Stimulated activated CD4-positive, alpha-beta T cell treated with anti-CD3 and anti-CD28 coated beads, Interleukin-15, amount 100 ng/mL, for 1 hour (primary cell): ENCODE measurements around the gene CDH26.

Experiments
- DNase-seq, 2 donors: peaks; one replicate each; pipeline ENCODE4 v3.0.0-alpha.2; 2020; ENCODE audit warnings: low read depth in 1 of 2, low spot score in 1 of 2

CDH26 gene

DNA sequence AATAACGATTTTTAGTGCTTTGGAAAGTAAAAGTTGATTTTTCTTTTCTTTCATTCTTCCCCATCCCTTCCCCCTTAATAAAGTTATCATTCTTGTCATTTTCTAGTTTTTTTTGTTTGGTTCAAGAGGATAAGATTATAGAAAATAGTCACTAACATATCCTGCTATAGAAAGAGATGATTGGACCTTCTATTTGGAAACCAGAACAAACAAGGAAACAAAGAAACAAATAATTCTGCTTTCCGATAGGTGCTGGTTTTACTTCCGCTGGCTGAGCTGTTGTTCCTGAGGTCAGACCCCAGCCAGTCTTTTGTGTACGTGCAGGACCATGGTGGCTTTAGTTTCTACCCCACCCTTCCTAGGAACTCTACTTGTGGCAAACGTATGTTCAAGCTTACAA lies at the start of gene CDH26:
CDH26 (plus strand) TSS at position 301 of the 400 bp plus-strand sequence. CDS start 304 bp downstream, outside the sequence.
- no peak for DNase-seq

GRCh38 chr20:59908855-59909254 lies 49.4 kb upstream of the CDH26 start:
- no peak for DNase-seq

GRCh38 chr20:59911041-59911440 lies 47.2 kb upstream of the CDH26 start:
- DNase-seq, result no peak

DNA sequence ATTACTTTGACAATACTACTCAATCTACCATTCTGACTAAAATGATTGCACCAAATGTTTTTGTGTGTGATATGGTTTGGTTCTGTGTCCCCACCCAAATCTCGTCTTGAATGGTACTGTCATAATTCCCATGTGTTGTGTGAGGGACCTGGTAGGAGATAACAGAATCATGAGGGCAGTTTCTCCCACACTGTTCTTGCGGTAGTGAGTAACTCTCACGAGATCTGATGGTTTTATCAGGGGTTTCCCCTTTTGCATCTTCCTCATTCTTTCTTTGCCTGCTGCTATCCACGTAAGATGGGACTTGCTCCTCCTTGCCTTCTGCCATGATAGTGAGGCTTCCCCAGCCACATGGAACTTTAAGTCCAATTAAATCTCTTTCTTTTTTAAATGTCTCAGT lies 45.6 kb upstream of the CDH26 start:
- no peak for DNase-seq

DNA sequence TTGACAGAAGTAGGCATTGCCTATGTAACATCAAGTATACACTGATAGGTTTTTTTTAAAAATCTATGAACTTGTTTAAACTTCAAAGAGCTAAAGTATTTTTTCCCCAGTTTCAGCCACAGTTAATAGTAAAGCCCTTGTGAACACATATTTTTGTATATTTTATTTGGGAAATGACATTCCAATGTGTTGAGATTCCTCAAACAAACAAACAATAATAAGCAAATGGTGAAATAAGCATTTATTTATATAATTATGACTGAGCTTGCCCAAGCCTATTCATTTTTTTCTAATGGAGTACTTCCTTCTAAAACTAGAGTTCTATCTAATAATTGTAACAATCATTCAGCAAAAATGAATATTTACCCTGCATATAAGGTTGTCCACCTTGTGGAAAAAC lies 37.3 kb upstream of the CDH26 start:
- DNase-seq, result no peak

DNA sequence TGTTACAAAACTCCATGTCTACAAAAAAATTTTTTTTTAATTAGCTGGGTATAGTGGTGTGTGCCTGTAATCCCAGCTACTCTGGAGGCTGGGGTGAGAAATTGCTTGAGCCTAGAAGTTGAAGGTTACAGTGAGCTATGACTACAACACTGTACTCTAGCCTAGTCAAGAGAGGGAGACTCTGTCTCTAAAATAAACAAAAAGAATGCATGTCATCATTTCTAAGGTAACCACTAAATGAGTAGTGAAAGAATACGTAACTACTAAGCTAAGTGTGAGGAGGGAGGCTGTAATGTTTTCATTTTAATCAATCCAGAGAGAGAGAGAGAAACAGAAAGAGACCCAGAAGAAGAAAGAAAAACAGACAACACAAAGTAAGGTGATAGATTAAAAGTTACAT lies 34.7 kb upstream of the CDH26 start:
- no peak for DNase-seq

GRCh38 chr20:59925359-59925758 lies 32.9 kb upstream of the CDH26 start:
- DNase-seq, result no peak

GRCh38 chr20:59925899-59926298 lies 32.3 kb upstream of the CDH26 start:
- no peak for DNase-seq

GRCh38 chr20:59931511-59932312 lies 26.5 kb upstream of the CDH26 start:
- no peak for DNase-seq

DNA sequence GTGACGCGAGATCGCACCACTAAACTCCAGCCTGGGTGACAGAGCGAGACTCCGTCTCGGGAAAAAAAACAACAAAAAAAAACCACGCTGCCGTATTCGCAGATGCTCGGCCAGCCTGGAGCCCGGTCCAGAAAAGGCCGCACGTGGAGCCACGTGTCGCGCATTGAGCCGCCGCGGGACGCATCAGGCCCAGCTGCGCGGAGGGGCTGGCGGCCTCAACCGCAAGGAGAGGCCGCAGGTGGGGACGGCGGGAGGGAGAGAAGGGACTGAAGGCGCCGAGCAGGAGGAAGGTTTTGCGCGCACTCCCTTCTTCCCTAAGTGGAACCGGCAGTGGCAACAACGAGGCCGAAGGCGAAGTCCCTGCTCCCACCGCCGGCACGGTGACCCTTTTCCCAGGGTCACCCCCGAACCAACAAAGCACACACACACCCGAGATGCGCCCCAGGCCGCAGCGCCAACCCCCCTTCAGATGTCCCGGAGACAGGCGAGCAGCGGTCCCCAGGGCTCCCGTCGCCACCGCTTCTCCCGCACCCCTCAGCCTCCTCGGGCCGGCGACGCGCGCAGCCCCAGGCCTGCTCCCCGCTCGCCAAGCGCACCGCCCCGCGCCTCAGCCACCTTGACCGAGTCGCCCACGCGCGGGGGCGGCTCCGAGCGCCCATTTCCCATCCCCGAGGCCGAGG lies 25.5 kb upstream of the CDH26 start:
- no peak for DNase-seq

DNA sequence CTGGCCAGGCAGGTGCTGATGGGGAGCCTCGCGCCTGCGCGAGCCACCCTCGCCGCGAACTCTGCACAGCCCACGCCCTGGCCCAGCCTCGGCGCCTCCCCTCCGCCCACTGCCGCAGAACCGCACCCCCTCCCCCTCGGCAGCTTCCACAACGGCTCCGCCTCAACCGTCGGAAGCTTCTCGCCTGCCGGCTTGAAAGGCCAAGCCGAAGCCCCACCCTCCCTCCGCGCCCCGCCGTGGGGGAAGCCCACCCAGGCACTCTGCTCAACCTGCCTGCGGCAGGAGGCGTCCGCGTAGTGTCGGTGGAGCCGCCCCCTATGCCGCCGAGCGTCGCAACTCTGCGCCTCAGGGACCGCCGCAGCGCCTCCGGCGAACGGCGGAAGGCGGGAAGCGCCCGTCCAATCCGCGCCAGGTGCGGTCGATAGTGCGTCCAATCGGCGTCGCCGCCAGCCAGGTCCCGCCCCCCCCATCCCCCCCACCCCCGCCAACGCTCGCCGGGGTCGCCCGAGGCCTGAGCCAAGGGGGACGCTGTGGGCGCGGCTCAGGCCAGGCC lies 24.9 kb upstream of the CDH26 start, which contains the start of gene SYCP2:
SYCP2 (minus strand) TSS at position 342 of the 553 bp plus-strand sequence. CDS start 11,224 bp downstream, outside the sequence.
- DNase-seq, result peak; percentile 25 to 52

GRCh38 chr20:59933849-59934585 lies 24.2 kb upstream of the CDH26 start:
- DNase-seq, result peak; percentile 59 to 79

GRCh38 chr20:59935457-59936185 lies 22.6 kb upstream of the CDH26 start:
- no peak for DNase-seq

- DNase-seq, result no peak
Measured at GRCh38 chr20:59936409-59936808, 21.8 kb upstream of the CDH26 start.

GRCh38 chr20:59937150-59937549 lies 21.1 kb upstream of the CDH26 start:
- DNase-seq, result no peak

GRCh38 chr20:59938221-59938620 lies 20.0 kb upstream of the CDH26 start:
- no peak for DNase-seq

DNA sequence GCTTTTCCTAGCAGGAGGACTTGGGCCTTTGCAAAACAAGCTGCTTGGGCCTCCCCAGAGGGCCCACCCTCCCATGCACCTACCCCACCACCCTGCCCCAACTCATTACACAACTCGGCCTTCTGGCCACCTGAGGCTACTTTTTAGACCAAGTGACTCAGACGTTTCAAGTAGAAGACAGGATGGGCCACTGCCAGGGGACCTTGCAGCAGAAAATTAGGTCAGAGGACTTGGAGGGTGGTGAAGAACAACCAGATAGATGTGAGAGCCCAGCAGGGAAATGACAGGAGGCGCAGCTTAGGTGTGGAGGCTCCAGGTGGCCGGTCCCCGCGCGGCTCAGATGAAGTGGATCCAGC lies 19.5 kb upstream of the CDH26 start:
- no peak for DNase-seq

DNA sequence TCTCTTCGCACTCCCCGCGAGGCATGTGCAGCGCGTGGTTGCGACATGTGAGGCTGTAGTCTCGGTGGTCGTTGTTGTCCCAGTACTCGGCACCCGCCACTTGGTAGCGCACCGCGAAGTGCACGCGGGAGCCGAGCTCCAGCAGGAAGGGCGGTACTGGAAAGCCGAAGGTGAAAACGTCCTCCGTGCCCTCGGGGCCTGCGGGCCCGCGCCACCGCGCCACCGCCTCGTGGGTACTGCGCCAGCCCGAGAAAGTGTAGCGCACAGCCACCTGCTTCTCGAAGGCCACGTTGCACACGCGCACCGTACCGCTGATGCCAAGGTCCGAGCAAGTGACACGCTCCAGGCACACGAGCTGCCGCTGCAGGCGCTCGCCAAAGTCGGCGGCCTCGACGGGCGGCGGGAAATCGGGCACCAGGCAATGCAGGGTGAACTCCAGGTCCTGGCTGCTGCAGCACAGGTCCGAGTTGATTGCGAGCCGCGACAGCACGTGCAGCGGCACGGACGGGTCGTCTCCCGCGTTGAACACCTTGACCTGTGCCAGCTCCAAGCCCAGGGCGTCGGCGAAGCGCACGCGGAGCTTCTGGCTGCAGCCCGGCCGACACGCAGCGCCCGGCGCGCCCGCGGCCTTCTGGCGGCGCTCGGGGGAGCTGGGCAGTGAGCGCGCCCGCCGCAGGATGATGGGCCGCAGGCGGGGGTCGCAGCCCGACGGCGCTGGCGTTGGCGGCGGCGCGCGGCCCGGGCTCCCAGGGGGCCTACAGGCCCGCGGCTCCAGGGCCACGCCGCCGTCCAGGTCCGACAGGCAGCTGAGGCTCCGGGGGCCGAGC lies 19.0 kb upstream of the CDH26 start:
- DNase-seq, result no peak

DNA sequence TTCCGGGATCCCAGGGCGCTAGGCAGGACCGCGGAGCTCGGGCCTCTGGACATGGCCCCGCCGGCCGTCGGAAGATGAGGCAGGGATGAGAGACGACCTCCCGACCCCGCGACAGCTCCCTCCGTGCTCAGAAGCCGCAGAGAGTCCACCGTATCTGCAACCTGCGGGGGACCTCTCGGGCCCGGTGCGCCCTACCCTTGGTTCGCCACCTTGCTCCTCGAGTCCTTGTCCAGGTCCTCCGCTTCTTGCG lies 18.4 kb upstream of the CDH26 start:
- DNase-seq, result no peak
